ENCODE measurements around the gene GBGT1. TPM values are rescaled to one million over a fixed set of nuclear protein-coding genes. Genes with fewer than 3 reads are reported as not detected.
"Not testable (repeated sequence)": the region's sequence is repeated elsewhere in the genome, so short reads cannot be mapped to it uniquely, and the experiment has no call there.

Gene GBGT1
- total RNA-seq, 1 donor from 2014 or later, result 6.6 TPM

GRCh38 chr9:133199648-133200321 lies 36.1 kb upstream of the GBGT1 start:
- DNase-seq (ENCODE audit: extremely low read depth, low read depth, low spot score), result no peak

- DNase-seq (ENCODE audit: extremely low read depth, low read depth, low spot score), result no peak
Measured at GRCh38 chr9:133195029-133195428, 31.3 kb upstream of the GBGT1 start.

- no peak for DNase-seq (ENCODE audit: extremely low read depth, low read depth, low spot score)
Measured at GRCh38 chr9:133194597-133194996, 30.9 kb upstream of the GBGT1 start.

DNA sequence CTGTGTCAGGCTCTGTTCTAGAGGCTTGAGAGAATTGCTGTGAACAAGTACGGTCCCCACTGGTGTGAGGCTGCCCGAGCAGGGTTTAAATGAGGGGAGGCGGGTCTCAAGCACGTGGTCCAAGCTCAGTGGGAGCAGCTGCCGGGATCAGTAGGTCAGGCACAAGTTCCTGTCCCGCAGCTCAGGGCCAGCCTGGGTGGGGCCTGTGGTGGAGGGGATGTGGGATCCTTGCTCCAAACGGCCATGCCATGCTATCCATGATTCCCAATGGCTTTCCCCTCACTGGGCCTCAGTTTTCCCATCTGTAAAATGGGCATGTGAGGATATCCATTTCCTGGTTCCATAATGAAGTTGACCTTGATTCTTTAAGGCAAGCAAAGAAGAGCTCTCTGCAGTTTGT lies 28.3 kb upstream of the GBGT1 start:
- DNase-seq (ENCODE audit: extremely low read depth, low read depth, low spot score), result no peak

DNA sequence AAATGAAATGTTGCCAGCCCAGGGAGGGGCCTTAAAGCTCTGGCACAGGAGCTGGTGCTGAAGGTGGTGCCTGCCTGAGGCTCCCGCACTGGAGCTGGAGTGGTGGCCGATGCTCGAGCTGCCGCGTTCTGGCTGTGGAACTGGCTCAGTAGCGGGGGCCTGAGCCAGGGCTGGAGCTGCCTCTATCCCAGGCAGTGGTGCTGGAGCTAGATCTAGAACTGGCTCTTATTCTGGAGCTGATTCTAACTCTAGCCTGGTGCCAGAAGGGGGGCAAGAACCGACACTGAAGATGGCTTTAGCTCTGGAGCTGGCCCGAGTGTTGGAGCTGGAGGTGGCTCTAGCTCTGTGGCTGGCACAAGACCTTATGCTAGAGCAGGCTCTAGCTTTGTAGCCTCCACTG lies 26.1 kb upstream of the GBGT1 start:
- no peak for DNase-seq (ENCODE audit: extremely low read depth, low read depth, low spot score)

DNA sequence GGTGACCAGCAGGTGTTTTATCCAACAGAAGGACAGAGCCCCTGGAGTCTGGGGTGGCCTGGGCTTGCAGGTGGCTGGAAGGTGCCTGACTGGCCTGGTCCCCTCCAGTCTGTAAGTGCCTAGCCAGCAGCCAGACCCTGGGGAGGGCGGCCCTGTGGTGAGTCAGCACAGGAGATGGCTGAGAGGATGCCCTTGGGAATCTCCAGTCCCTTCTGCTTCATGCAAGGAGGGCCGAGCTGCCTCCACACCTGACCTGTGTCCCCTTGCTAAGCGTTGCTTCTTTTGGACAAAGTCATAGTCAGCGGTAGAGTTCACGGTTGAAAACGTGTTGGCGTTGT lies 25.1 kb upstream of the GBGT1 start:
- DNase-seq (ENCODE audit: extremely low read depth, low read depth, low spot score), result no peak

GRCh38 chr9:133188006-133188842 lies 24.5 kb upstream of the GBGT1 start:
- no peak for DNase-seq (ENCODE audit: extremely low read depth, low read depth, low spot score)

- DNase-seq (ENCODE audit: extremely low read depth, low read depth, low spot score), result no peak
Measured at GRCh38 chr9:133187561-133188005, 23.9 kb upstream of the GBGT1 start.

GRCh38 chr9:133186736-133187135 lies 23.0 kb upstream of the GBGT1 start:
- no peak for DNase-seq (ENCODE audit: extremely low read depth, low read depth, low spot score)

- DNase-seq (ENCODE audit: extremely low read depth, low read depth, low spot score), result peak; percentile 48
Measured at GRCh38 chr9:133184971-133185370, 21.3 kb upstream of the GBGT1 start.

DNA sequence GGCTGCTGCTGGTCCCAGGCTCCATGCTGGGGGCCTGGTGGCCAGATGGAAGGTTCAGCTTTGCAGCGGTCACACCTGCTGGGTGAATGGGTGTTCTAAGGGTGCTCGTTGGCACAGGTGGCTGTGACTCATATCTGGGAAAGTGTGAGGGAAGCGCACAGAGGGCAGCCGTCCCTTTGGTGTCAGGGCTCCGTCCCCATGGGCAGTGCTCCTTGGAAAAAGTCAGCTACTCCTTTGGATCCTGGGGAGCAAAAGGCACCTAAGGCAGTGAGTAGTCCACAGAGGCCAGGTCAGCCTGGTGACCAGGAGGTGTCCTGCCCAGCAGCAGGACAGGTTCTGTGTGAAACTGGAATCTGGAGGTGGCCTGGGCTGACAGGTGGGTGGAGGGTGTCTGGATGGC lies 18.4 kb upstream of the GBGT1 start:
- no peak for DNase-seq (ENCODE audit: extremely low read depth, low read depth, low spot score)

DNA sequence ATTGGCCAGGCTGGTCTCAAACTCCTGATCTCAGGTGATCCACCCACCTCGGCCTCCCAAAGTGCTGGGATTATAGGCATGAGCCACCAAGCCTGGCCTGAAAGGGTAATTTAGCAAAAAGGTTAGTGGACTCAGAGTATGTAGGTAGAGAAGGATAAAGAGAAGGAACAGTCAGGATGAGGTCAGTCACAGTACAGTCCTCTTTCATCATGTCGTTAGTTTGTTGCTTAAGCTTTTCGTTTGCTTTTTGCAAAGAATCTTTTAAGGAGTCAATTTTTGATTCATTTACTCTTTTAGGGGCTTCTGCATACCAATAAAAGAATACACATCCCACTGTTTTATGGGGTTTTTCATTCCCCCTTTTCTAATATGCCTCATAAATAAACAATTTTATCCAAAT lies 17.8 kb upstream of the GBGT1 start:
- DNase-seq (ENCODE audit: extremely low read depth, low read depth, low spot score), result no peak

GRCh38 chr9:133180953-133181352 lies 17.2 kb upstream of the GBGT1 start:
- no peak for DNase-seq (ENCODE audit: extremely low read depth, low read depth, low spot score)

DNA sequence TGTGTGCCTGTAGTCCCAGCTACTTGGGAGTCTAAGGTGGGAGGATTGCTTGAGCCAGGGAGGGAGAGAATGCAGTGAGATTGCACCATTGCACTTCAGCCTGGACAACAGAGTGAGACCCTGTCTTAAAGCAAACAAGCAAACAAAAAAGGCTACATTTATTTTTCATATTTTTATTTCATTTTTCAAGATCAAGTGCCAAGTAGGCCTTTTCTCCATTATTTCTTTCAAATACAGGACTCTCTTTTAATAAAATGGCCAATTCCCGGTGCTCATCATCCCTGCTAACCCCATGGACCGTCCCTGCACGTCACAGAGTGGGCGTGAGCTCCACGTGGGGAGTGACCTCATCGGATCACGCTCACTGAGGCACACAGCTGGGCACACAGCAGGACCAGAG lies 9.3 kb upstream of the GBGT1 start:
- DNase-seq (ENCODE audit: extremely low read depth, low read depth, low spot score), result no peak

DNA sequence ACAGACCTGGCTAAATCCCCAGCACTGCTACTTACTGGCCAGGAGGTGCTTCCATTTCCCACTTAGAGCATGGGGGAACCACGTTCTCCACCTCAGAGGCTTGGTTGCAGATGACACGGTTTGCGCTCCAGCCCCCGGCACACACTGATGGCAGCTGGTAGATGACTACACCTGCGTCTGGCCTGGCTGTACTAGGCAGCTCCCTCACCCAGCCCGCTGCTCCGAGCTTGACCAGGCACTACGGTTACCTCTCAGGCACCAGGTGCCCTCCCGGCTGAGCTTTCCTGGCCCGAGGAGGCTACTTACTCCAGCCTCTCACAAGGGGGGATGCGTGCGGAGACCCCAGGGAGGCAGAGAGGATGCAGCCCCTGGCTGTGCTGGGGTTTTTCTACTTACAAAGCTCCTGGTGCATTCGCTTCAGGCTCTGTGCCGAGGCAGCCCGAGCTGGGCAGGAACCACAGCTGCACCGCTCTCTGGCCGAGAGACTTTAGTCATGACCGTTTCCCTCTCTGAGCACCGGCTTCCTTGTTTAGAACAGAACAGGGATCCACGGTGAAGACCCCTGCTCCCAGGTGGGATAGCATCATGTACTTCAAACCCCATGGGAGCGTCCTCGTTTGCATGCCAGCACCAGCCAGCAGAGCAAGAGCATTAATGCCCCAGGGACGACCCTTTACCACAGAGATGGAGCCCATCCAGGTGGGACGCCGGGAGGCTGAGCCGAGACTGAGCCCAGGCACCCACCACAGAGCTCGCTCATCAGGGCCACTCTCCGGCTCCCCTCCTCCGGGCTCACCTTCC lies 7.6 kb upstream of the GBGT1 start:
- DNase-seq (ENCODE audit: extremely low read depth, low read depth, low spot score), result no peak

DNA sequence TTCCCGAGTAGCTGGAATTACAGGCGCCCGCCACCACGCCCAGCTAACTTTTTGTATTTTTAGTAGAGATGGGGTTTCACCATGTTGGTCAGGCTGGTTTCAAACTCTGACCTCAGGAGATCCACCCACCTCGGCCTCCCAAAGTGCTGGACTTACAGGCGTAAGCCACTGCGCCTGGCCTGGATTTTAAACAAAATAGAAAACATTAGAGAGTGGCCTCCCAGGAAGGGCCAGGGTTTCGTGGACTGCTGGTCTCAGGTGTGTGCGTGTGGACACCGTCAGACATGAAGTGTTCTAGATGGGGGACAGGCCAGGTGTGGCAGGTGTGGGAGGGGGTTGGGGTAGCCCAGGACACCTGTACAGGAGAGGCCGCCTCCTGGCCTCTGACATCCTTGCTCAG lies 7.0 kb upstream of the GBGT1 start:
- no peak for DNase-seq (ENCODE audit: extremely low read depth, low read depth, low spot score)

DNA sequence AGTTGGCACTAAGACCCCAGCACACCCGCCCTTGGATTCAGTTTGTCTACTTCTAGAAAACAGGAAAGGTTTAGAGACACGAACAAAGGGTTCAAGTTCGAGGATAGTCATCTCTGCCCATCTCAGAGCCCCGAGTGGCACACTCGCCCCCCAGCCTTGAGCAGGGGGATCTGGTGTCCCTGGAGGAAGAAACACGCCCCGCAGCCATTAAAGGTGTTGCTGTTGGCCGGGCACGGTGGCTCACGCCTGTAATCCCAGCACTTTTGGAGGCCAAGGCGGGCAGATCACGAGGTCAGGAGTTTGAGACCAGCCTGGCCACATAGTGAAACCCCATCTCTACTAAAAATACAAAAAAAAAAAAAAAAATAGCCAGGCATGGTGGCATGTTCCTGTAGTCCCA lies 6.0 kb upstream of the GBGT1 start:
- DNase-seq (ENCODE audit: extremely low read depth, low read depth, low spot score), result not testable (repeated sequence)

- no peak for DNase-seq (ENCODE audit: extremely low read depth, low read depth, low spot score)
Measured at GRCh38 chr9:133169102-133169501, 5.4 kb upstream of the GBGT1 start.

DNA sequence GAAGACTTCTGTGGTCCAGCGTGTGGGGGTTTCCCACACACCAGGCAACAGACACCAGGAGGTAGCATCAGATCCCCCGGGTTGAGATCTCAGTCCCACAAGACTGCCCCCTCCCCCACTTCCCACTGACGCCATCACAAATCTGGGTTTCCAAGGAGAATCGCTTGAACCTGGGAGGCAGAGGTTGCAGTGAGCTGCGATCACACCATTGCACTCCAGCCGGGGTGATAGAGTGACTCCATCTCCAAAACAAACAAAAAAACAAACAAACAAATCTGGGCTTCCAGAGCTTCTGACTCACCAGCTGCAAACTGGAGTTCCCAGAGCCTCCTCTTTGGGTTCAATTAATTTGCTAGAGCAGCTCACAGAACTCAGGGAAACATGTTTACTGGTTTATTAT lies 4.7 kb upstream of the GBGT1 start:
- DNase-seq (ENCODE audit: extremely low read depth, low read depth, low spot score), result no peak

GRCh38 chr9:133167769-133168168 lies 4.1 kb upstream of the GBGT1 start:
- DNase-seq (ENCODE audit: extremely low read depth, low read depth, low spot score), result no peak

- no peak for DNase-seq (ENCODE audit: extremely low read depth, low read depth, low spot score)
Measured at GRCh38 chr9:133167096-133167730, 3.5 kb upstream of the GBGT1 start.
